ENCODE data around the gene SEC14L1.

SEC14L1 gene

GRCh38 chr17:77209330-77209748 is 68.6 kb downstream of the SEC14L1 start:
- DNase-seq, result peak in 1 of 10 donors; percentile 83
- intact Hi-C loops (cut with DNase I), result loop anchor here (5.0 kb wide), 1 partner anchor 47 kb away; no protein-coding TSS in a partner anchor

- intact Hi-C loops (cut with DNase I), result loop anchor here (5.0 kb wide), 1 partner anchor 68 kb away; the partner anchor contains the start of gene SEC14L1
- peak in 1 of 10 donors; percentile 83 for DNase-seq
Observed at GRCh38 chr17:77210331-77210730, 69.6 kb downstream of the SEC14L1 start.

GRCh38 chr17:77210946-77211541 is 70.3 kb downstream of the SEC14L1 start:
- DNase-seq, result peak in 2 of 10 donors; percentile 33 to 84

GRCh38 chr17:77211681-77212080 is 70.9 kb downstream of the SEC14L1 start:
- intact Hi-C loops (cut with DNase I), result loop anchor here (2.0 to 5.0 kb wide), 2 partner anchors 69 to 115 kb away; partner anchors contain the start of gene SEC14L1

More at GRCh38 chr17:77210946-77211541, 70.3 kb downstream of the SEC14L1 start:
- intact Hi-C loops (cut with DNase I), result loop anchor here (5.0 kb wide), 1 partner anchor 69 kb away; the partner anchor contains the start of gene SEC14L1

GRCh38 chr17:77212081-77212832 is 71.5 kb downstream of the SEC14L1 start:
- intact Hi-C loops (cut with DNase I), result loop anchor here (2.0 to 5.0 kb wide), 2 partner anchors 70 to 115 kb away; partner anchors contain the start of gene SEC14L1

More at GRCh38 chr17:77211681-77212080, 70.9 kb downstream of the SEC14L1 start:
- no peak for DNase-seq

GRCh38 chr17:77212833-77213777 is 72.3 kb downstream of the SEC14L1 start:
- intact Hi-C loops (cut with DNase I), result loop anchor here (2.0 to 5.0 kb wide), 2 partner anchors 71 to 116 kb away; partner anchors contain the start of gene SEC14L1

More at GRCh38 chr17:77212081-77212832, 71.5 kb downstream of the SEC14L1 start:
- DNase-seq, result peak in 3 of 10 donors; percentile 33 to 87 (median 54)

GRCh38 chr17:77213778-77214132 is 73.0 kb downstream of the SEC14L1 start:
- DNase-seq, result peak in 1 of 10 donors; percentile 82
- intact Hi-C loops (cut with DNase I), result loop anchor here (1.0 to 5.0 kb wide), 3 partner anchors 34 to 117 kb away; partner anchors contain the start of gene SEC14L1

More at GRCh38 chr17:77212833-77213777, 72.3 kb downstream of the SEC14L1 start:
- DNase-seq, result peak in 3 of 10 donors; percentile 25 to 84 (median 50)

- intact Hi-C loops (cut with DNase I), result loop anchor here (1.0 to 5.0 kb wide), 2 partner anchors 33 to 72 kb away; partner anchors contain the start of gene SEC14L1
- DNase-seq, result peak in 1 of 10 donors; percentile 83
Observed at GRCh38 chr17:77214328-77214727, 73.6 kb downstream of the SEC14L1 start.

GRCh38 chr17:77214743-77215142 is 74.0 kb downstream of the SEC14L1 start:
- intact Hi-C loops (cut with DNase I), result loop anchor here (1.0 to 5.0 kb wide), 2 partner anchors 33 to 72 kb away; partner anchors contain the start of gene SEC14L1
- DNase-seq, result peak in 7 of 10 donors; percentile 50 to 95 (median 61)

- DNase-seq, result peak in 6 of 10 donors; percentile 31 to 92 (median 68)
- intact Hi-C loops (cut with DNase I), result no loop called here
Observed at GRCh38 chr17:77215281-77215680, 74.5 kb downstream of the SEC14L1 start.

- intact Hi-C loops (cut with DNase I), result no loop called here
Observed at GRCh38 chr17:77216486-77216885, 75.7 kb downstream of the SEC14L1 start.

GRCh38 chr17:77217123-77217522 is 76.4 kb downstream of the SEC14L1 start:
- intact Hi-C loops (cut with DNase I), result no loop called here
- peak in 1 of 10 donors; percentile 72 for DNase-seq

More at GRCh38 chr17:77216486-77216885, 75.7 kb downstream of the SEC14L1 start:
- peak in 2 of 10 donors; percentile 24 to 33 for DNase-seq

GRCh38 chr17:77217566-77217965 is 76.8 kb downstream of the SEC14L1 start:
- DNase-seq, result peak in 1 of 10 donors; percentile 77
- intact Hi-C loops (cut with DNase I), result no loop called here

- intact Hi-C loops (cut with DNase I), result no loop called here
- DNase-seq, result peak in 3 of 10 donors; percentile 47 to 78 (median 74)
Observed at GRCh38 chr17:77218902-77219301, 78.1 kb downstream of the SEC14L1 start.

GRCh38 chr17:77222356-77222755 is 81.6 kb downstream of the SEC14L1 start:
- intact Hi-C loops (cut with DNase I), result no loop called here
- peak in 1 of 10 donors; percentile 18 for DNase-seq

- DNase-seq, result peak in 2 of 10 donors; percentile 35 to 36
- intact Hi-C loops (cut with DNase I), result no loop called here
Observed at GRCh38 chr17:77223642-77224420, 83.1 kb downstream of the SEC14L1 start.

GRCh38 chr17:77225265-77225664 is 84.5 kb downstream of the SEC14L1 start:
- intact Hi-C loops (cut with DNase I), result no loop called here
- peak in 1 of 10 donors; percentile 1 for DNase-seq

GRCh38 chr17:77227461-77228240 is 86.9 kb downstream of the SEC14L1 start:
- intact Hi-C loops (cut with DNase I), result no loop called here
- peak in 2 of 10 donors; percentile 67 to 82 for DNase-seq
